GM12872 (cell line): ENCODE results near the gene ASTN2.

Experiments
- CTCF ChIP-seq: IDR thresholded peaks from 3 replicates; pipeline ENCODE4 v1.5.1; 2011; ENCODE audit warnings: low read depth, mild to moderate bottlenecking, low read length, moderate library complexity; ENCODE audit not compliant: insufficient read depth

The ASTN2 gene

DNA sequence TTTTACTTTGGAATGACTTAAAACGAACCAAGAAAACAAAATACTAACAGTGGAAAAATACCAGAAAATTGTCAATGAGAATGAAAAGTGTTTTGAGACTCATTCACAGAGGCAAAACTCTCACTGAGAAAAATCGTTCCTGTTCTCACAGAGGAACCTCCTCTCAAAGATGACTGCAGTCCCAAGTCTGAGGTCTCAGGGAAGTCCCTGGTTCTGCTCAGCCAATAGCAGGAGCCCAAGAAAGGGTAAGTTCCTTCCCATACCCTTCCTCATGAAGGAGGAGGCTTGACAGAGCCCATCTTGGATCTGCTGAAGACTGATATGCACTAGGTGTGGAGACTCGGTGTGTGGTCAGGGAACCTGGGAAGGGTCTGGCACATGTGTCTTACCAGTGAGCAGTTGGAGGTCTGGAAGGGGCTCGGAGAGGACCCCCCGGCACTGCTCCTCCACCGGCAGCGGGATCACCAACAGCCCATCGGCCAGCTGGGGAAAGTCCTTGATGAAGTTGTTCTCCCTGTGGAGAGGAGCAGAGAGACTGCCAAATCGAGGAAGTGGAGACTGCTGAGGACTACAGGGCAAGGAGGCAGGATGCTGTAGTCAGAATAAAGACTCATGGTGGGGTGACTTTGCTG lies 681.7 kb downstream of the ASTN2 start:
- no peak for TF ChIP-seq CTCF

- TF ChIP-seq CTCF, result no peak
Measured at GRCh38 chr9:116726602-116727001, 688.3 kb downstream of the ASTN2 start.

GRCh38 chr9:116724123-116724522 lies 690.7 kb downstream of the ASTN2 start:
- no peak for TF ChIP-seq CTCF

DNA sequence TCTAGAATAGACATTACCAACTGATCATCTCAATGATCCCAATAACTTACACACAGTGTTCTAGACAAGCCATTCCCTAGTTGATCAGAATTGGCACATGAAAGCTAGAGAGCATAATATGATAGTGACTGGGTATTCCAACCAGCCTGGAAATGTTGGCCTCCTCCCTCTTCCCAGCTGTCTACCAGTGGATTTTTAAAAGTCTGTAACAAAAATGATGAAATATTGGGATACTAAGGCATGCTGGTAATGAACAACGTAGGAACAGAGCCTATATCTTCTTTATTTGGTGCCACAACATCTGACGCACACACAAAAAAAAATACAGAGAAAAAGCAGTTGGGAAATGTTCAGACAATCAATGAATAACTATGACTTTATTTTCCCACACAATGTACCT lies 692.9 kb downstream of the ASTN2 start:
- no peak for TF ChIP-seq CTCF

- no peak for TF ChIP-seq CTCF
Measured at GRCh38 chr9:116721411-116721810, 693.4 kb downstream of the ASTN2 start.

DNA sequence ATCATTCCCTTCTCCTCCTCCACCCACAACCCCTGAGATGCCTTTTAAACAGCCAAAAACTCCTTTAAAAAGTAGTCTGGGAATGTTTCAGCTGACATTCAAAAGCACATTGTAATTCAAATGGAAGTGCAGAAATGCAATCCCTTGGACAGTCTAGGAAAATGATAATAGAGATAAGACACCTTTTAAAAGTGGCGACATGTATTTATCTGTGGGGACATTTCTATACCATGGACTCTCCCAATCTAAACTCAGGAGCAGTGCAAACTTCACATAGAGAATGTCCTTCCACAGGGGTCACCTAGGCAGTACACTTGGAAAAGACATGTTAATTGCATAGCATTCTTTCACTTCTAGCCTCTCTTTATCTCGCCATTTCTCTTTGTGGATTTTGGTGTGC lies 694.7 kb downstream of the ASTN2 start:
- no peak for TF ChIP-seq CTCF

GRCh38 chr9:116718111-116718510 lies 696.7 kb downstream of the ASTN2 start:
- TF ChIP-seq CTCF, result no peak
